ENCODE data around the gene SSRP1. TPM values are rescaled to one million over a fixed set of nuclear protein-coding genes. Genes with fewer than 3 reads are reported as not detected.

Gene SSRP1
- total and polyA plus RNA-seq, 2 experiments from 2014 or later = 205 to 216 TPM

DNA sequence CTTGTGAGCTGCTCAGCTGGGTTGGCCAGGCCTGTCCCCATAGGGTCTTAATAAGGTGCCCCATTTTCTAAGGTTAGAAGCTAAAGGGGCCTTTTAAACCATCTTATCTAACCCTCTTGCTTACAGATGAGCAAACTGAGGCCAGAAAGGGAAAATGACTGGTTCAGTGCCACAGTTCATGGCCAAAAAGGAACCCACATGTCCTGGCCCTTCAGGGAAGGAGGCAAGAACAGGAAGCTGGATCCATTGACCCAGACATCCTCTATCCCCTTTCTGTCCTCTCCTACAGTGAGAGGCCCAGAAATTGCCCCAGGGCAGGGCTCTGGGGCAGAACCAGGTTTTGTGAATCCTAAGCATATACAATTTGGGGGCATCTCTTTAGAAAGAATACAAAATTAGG is 35.2 kb upstream of the SSRP1 start:
- Histone ChIP-seq H3K36me3 (ENCODE audit: insufficient read depth) (no peaks in the 10 kb centered on the region), H4K20me1 (replicated peaks; ENCODE audit: insufficient read depth) (no peaks in the 10 kb centered on the region), H3K4me1 (ENCODE audit: insufficient read depth) (peaks cover 3% of the 10 kb centered on the region; the same call in 1 of the 2 replicates), H3K27ac (ENCODE audit: low read depth) (no peak overlapping the region), H3F3A (replicated peaks; ENCODE audit: low read depth) (no peaks in the 10 kb centered on the region), H3K9me2 (ENCODE audit: insufficient read depth) (no peaks in the 10 kb centered on the region), H3K79me2 (replicated peaks; ENCODE audit: insufficient read depth) (no peaks in the 10 kb centered on the region), H3K4me2 (no peak overlapping the region), H2AFZ (no peak overlapping the region), H3K27me3 (ENCODE audit: insufficient read depth) (no peaks in the 10 kb centered on the region), H3K4me3 (no peak overlapping the region)
- H3K4me3 Mint-ChIP-seq = no peak overlapping the region
- peaks cover 6% of the 10 kb centered on the region for H3K27me3 Mint-ChIP-seq (ENCODE audit: insufficient read depth, low read depth, poor library complexity)
- no peak overlapping the region for H3K27ac Mint-ChIP-seq
- DNase-seq (ENCODE audit: low spot score) (no peak), ATAC-seq (no peak)
- H3K9me3 Mint-ChIP-seq = no peaks in the 10 kb centered on the region
- H3K36me3 Mint-ChIP-seq (ENCODE audit: low read depth) = no peaks in the 10 kb centered on the region
- peaks cover 9% of the 10 kb centered on the region for H3K4me1 Mint-ChIP-seq
- TF ChIP-seq, protein P1, sequence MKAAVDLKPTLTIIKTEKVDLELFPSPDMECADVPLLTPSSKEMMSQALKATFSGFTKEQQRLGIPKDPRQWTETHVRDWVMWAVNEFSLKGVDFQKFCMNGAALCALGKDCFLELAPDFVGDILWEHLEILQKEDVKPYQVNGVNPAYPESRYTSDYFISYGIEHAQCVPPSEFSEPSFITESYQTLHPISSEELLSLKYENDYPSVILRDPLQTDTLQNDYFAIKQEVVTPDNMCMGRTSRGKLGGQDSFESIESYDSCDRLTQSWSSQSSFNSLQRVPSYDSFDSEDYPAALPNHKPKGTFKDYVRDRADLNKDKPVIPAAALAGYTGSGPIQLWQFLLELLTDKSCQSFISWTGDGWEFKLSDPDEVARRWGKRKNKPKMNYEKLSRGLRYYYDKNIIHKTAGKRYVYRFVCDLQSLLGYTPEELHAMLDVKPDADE (IDR thresholded peaks at IDR 0.05) = no peak
- TF ChIP-seq, protein P2, sequence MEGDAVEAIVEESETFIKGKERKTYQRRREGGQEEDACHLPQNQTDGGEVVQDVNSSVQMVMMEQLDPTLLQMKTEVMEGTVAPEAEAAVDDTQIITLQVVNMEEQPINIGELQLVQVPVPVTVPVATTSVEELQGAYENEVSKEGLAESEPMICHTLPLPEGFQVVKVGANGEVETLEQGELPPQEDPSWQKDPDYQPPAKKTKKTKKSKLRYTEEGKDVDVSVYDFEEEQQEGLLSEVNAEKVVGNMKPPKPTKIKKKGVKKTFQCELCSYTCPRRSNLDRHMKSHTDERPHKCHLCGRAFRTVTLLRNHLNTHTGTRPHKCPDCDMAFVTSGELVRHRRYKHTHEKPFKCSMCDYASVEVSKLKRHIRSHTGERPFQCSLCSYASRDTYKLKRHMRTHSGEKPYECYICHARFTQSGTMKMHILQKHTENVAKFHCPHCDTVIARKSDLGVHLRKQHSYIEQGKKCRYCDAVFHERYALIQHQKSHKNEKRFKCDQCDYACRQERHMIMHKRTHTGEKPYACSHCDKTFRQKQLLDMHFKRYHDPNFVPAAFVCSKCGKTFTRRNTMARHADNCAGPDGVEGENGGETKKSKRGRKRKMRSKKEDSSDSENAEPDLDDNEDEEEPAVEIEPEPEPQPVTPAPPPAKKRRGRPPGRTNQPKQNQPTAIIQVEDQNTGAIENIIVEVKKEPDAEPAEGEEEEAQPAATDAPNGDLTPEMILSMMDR (conservative IDR thresholded peaks at IDR 0.05; ENCODE audit: low read depth in 2 of 2) = no peak
- TF ChIP-seq STAT1 (IDR thresholded peaks at IDR 0.05; ENCODE audit: unreplicated experiment) (no peak), ZNF114 (CRISPR knock-in tag; IDR thresholded peaks at IDR 0.05) (no peak), JUNB (IDR thresholded peaks at IDR 0.05; ENCODE audit: unreplicated experiment) (no peak)
- TF ChIP-seq, protein P3, sequence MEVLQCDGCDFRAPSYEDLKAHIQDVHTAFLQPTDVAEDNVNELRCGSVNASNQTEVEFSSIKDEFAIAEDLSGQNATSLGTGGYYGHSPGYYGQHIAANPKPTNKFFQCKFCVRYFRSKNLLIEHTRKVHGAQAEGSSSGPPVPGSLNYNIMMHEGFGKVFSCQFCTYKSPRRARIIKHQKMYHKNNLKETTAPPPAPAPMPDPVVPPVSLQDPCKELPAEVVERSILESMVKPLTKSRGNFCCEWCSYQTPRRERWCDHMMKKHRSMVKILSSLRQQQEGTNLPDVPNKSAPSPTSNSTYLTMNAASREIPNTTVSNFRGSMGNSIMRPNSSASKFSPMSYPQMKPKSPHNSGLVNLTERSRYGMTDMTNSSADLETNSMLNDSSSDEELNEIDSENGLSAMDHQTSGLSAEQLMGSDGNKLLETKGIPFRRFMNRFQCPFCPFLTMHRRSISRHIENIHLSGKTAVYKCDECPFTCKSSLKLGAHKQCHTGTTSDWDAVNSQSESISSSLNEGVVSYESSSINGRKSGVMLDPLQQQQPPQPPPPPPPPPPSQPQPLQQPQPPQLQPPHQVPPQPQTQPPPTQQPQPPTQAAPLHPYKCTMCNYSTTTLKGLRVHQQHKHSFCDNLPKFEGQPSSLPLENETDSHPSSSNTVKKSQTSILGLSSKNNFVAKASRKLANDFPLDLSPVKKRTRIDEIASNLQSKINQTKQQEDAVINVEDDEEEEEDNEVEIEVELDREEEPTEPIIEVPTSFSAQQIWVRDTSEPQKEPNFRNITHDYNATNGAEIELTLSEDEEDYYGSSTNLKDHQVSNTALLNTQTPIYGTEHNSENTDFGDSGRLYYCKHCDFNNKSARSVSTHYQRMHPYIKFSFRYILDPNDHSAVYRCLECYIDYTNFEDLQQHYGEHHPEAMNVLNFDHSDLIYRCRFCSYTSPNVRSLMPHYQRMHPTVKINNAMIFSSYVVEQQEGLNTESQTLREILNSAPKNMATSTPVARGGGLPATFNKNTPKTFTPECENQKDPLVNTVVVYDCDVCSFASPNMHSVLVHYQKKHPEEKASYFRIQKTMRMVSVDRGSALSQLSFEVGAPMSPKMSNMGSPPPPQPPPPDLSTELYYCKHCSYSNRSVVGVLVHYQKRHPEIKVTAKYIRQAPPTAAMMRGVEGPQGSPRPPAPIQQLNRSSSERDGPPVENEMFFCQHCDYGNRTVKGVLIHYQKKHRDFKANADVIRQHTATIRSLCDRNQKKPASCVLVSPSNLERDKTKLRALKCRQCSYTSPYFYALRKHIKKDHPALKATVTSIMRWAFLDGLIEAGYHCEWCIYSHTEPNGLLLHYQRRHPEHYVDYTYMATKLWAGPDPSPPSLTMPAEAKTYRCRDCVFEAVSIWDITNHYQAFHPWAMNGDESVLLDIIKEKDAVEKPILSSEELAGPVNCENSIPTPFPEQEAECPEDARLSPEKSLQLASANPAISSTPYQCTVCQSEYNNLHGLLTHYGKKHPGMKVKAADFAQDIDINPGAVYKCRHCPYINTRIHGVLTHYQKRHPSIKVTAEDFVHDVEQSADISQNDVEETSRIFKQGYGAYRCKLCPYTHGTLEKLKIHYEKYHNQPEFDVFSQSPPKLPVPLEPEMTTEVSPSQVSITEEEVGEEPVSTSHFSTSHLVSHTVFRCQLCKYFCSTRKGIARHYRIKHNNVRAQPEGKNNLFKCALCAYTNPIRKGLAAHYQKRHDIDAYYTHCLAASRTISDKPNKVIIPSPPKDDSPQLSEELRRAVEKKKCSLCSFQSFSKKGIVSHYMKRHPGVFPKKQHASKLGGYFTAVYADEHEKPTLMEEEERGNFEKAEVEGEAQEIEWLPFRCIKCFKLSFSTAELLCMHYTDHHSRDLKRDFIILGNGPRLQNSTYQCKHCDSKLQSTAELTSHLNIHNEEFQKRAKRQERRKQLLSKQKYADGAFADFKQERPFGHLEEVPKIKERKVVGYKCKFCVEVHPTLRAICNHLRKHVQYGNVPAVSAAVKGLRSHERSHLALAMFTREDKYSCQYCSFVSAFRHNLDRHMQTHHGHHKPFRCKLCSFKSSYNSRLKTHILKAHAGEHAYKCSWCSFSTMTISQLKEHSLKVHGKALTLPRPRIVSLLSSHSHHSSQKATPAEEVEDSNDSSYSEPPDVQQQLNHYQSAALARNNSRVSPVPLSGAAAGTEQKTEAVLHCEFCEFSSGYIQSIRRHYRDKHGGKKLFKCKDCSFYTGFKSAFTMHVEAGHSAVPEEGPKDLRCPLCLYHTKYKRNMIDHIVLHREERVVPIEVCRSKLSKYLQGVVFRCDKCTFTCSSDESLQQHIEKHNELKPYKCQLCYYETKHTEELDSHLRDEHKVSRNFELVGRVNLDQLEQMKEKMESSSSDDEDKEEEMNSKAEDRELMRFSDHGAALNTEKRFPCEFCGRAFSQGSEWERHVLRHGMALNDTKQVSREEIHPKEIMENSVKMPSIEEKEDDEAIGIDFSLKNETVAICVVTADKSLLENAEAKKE (CRISPR knock-in tag; IDR thresholded peaks at IDR 0.05) = no peak
- TF ChIP-seq, protein P4, sequence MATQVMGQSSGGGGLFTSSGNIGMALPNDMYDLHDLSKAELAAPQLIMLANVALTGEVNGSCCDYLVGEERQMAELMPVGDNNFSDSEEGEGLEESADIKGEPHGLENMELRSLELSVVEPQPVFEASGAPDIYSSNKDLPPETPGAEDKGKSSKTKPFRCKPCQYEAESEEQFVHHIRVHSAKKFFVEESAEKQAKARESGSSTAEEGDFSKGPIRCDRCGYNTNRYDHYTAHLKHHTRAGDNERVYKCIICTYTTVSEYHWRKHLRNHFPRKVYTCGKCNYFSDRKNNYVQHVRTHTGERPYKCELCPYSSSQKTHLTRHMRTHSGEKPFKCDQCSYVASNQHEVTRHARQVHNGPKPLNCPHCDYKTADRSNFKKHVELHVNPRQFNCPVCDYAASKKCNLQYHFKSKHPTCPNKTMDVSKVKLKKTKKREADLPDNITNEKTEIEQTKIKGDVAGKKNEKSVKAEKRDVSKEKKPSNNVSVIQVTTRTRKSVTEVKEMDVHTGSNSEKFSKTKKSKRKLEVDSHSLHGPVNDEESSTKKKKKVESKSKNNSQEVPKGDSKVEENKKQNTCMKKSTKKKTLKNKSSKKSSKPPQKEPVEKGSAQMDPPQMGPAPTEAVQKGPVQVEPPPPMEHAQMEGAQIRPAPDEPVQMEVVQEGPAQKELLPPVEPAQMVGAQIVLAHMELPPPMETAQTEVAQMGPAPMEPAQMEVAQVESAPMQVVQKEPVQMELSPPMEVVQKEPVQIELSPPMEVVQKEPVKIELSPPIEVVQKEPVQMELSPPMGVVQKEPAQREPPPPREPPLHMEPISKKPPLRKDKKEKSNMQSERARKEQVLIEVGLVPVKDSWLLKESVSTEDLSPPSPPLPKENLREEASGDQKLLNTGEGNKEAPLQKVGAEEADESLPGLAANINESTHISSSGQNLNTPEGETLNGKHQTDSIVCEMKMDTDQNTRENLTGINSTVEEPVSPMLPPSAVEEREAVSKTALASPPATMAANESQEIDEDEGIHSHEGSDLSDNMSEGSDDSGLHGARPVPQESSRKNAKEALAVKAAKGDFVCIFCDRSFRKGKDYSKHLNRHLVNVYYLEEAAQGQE (IDR thresholded peaks at IDR 0.05; ENCODE audit: unreplicated experiment) = no peak
